ENCODE data around the gene CD101.
"Not testable (repeated sequence)": the region's sequence is repeated elsewhere in the genome, so short reads cannot be mapped to it uniquely, and the experiment has no call there.

Gene CD101

DNA sequence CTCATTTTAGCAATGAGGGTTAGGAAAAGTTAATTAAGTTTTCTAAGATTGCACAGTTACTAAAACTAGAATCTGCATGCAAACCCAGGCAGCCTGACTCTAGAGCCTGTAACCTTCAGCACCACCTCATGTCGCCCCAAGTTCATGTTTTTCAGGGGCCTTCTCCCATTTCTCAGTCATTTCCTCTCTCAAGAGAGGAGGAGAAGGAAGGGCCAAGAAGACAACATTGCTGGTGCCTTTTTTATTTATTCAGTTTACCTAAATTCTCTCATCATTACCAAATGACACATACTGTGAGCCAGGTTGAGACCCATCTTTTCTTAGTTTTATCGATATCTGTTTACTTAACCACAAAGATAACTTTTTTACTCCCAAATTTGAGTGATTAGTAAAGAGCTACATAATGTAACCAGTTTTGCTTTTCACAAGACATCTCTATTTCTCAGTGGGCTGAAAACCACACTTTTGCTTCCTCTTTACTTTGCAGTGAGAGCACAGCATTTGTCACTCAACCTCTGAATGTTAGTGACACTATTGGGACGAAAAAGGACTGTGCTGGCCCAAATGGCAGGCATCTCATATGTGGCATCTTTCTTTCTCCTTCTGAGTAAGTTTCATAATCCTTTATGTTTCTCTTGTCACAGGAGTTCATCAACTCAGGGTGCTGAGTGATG, at the start of gene CD101:
Gene CD101 (plus strand): TSS at position 507 of the 674 bp plus-strand sequence. CDS start 58 bp downstream, at position 565.
- DNase-seq (ENCODE audit: low spot score), result no peak

DNA sequence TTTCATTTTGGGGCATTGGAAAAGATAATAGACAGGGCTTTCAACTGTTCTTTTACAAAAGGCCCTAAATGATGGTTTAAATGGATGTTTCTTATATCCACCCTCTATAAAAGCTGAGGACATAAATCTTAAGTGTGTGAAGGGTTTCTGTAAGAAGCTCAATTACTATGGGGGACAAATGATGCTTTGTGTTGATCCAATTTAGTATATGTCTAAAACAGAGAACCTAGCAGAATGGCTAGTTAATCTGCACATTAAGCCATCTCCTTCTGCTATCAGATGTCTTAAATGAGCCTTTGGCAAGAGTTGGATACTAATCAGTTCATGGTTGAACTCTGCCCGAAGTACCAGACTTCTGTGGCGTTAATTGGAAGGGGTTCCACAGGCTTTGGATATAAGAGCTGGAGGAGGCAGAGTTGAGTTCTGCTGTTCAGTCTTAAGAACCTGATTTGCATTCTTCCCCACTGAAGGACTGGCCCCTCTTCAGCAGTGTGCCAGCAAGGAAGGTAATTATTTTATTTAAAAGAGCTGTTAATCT, 48.8 kb upstream of the CD101 start:
- no peak for DNase-seq (ENCODE audit: low spot score)

- no peak for DNase-seq (ENCODE audit: low spot score)
These were observed 47.1 kb upstream of the CD101 start for GRCh38 chr1:116954440-116954839.

DNA sequence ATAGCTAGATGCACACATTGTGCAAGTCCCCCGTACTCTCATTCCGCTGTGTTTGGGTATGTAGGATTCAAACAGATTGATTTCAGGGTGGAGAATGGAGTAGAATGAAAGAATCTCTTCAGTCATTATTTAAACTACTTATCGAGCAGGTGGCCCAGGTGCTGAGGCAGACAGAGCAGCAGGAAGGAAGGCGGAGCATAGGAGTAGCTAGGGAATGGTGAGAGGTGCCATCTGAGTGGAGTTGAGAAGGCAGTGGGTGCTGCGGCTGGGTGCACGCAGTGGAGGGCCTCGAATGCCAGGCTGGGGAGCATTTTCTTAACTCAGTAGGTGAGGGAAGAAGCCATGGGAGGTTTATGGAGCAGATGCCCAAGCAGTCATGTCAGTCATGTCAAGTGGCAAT, 45.2 kb upstream of the CD101 start:
- DNase-seq (ENCODE audit: low spot score), result no peak

DNA sequence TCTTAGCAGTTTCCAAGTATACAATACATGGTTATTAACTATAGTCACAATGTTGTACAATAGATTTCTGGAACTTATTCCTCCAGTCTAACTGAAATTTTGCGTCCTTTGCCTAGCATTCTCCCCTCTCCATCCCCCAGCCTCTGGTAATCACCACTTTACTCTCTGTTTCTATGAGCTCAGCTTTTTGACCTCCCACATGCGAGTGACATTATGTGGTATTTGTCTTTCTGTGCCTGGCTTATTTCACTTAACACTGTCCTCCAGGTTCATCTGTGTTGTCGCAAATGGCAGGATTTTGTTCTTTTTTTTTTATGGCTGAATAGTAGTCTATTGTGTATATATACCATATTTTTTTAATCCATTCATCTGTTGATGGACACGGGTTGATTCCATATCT, 43.9 kb upstream of the CD101 start:
- DNase-seq (ENCODE audit: low spot score), result no peak

GRCh38 chr1:116958110-116958509, 43.5 kb upstream of the CD101 start:
- no peak for DNase-seq (ENCODE audit: low spot score)

- no peak for DNase-seq (ENCODE audit: low spot score)
These were observed 42.6 kb upstream of the CD101 start for GRCh38 chr1:116958977-116959376.

- DNase-seq (ENCODE audit: low spot score), result no peak
These were observed 40.0 kb upstream of the CD101 start for GRCh38 chr1:116961606-116962005.

DNA sequence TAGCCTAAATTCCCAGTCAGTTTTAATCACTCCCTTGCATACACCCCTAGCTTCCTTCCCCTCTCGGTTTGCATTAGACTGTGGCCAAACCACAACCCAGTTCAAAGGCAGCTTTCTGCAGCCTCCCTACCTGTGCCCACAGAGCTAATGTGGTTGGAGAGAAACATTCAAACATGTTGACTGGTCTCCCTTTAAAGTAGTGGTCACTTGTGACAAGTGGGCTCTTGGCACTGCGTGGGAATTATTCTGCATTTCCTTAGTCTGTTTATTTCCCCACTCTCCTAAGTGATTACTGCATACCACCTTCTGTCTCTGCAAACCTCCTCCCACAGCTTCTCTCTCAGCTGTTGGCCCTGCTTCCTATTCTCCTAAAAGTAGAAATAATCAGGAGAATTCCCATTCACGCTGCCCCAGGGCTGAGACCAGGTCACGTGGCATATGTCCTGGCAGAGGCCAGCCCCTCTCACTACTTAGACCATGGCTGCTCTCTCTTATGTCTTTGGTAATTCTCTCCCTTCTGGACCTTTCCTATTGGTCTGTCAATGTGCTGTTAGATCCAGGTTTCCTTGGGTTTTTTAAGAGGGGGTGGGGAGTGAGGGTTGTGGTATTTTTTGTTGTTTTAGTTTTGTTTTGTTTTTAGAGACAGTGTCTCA, 38.4 kb upstream of the CD101 start:
- peak; percentile 10 for DNase-seq (ENCODE audit: low spot score)

DNA sequence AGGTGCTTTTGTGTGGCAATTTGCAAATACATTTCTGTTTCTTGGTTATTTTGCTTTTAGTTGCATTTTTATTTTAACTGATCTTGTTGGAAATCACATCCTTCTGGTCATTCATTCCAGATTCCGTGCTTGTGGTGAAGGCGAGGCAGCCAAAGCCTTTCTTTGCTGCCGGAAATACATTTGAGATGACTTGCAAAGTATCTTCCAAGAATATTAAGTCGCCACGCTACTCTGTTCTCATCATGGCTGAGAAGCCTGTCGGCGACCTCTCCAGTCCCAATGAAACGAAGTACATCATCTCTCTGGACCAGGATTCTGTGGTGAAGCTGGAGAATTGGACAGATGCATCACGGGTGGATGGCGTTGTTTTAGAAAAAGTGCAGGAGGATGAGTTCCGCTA, 34.8 kb upstream of the CD101 start:
- DNase-seq (ENCODE audit: low spot score), result no peak

GRCh38 chr1:116968724-116969123, 32.8 kb upstream of the CD101 start:
- DNase-seq (ENCODE audit: low spot score), result no peak

GRCh38 chr1:116971258-116971860, 30.2 kb upstream of the CD101 start:
- no peak for DNase-seq (ENCODE audit: low spot score)

DNA sequence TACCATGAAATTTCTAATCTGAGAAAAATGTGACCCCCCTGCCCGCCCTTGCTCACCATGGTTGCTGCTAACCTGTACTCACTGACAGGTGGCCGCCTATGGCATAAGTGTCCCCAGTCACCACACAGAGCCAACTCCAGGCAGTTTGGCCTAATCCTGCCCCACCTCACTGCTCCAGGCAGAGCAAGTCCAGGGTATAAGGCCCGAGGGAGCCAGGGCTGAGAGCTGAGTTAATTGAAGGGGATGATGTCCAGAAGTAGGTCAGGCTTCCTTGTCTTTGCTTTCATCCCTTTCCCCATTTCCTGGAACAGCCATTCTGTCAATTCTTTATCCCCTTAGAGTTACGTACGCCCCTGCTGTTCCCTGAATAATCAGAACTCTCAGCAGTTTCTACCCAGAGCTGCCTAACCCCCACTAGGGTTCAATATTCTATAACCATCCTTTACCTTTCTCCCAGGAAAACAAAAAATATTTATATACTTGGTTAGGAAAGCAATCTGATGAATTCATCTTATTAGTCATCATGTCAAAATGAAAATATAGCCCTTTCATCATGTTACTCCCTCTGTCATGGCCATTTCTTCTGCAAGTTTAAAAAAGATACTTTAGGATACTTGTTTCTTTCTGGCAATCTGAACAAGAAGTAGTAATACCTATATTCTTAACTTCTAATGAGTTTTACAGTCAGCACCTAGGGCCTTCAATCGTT, 29.4 kb upstream of the CD101 start:
- DNase-seq (ENCODE audit: low spot score), result no peak

DNA sequence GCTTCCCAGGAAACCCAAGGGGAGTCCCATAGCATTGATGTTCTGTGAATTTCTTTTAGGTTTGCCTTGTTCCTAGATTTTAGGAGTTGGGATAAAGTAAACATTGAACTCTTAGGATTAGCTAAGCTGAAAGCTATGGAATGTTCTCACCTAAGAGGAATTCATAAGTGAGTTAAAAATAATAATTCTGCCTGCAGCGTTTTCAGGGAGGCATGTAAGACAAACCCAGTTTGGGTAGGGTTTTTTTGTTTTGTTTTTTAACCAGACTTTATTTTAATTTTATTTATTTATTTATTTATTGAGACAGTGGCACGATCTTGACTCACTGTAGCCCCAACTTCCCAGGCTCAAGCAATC, 28.9 kb upstream of the CD101 start:
- no peak for DNase-seq (ENCODE audit: low spot score)

DNA sequence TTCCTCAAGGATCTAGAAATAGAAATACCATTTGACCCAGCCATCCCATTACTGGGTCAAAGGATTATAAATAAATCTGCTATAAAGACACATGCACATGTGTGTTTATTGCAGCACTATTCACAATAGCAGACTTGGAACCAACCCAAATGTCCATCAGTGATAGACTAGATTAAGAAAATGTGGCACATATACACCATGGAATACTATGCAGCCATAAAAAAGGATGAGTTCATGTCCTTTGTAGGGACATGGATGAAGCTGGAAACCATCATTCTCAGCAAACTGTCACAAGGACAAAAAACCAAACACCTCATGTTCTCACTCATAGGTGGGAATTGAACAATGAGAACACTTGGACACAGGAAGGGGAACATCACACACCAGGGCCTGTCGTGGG, 21.3 kb upstream of the CD101 start:
- not testable (repeated sequence) for DNase-seq (ENCODE audit: low spot score)

DNA sequence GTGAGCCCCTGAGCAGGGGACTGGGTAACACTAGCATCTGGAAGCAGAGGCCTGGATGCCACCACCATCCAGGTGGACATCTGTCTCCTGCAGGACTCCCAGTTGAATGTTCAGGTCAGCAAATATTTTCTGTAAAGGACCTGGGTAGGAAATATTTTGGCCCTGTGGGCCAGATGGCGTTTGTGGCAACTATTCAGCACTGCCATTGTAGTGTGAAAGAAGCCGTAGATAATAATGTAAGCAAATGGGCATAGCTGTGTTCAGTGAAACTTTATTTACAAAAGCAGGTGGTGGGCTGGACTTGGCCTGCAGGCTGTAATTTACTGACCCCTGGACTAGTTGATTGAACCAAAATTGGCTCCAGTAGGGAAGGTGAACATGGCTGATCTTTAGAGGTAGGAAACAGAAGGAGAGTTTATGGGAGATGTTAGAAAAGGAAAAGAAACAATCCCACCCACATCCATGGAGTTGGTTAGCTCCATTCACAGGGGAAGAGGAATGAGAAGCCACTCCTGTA, 20.0 kb upstream of the CD101 start:
- DNase-seq (ENCODE audit: low spot score), result no peak

DNA sequence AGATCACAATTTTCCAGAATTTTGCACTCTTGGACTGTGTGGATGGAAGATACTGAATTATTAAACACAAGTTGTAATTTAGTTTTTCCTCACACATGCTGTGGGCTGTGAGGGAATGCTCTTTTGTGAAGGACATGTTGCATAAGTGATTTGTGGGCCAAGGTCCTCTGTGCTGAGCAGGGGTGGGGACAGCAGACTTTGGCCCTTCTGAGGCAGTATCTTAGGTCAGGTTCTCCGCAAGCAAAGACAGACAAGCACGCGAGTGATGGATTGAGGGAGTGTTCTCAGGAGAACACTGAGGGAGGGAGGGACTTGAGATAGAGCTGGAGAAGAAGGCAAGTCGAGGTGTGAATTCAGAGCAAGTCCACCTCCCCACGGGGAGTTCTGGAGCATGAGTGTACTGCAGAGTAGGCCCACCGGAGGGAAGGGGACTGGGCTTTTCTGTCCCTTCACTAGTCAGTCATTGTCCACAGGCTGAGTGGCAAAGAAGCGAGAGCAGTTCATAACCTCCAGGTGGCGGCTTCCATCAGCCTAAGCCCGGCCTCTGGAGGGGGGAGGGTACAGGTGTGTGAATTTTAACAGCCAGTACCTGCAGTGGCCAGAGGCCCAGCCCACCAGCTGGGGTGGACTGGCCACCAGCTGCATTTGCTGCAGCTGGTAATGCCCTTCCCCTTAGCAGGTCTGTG, 19.1 kb upstream of the CD101 start:
- no peak for DNase-seq (ENCODE audit: low spot score)

DNA sequence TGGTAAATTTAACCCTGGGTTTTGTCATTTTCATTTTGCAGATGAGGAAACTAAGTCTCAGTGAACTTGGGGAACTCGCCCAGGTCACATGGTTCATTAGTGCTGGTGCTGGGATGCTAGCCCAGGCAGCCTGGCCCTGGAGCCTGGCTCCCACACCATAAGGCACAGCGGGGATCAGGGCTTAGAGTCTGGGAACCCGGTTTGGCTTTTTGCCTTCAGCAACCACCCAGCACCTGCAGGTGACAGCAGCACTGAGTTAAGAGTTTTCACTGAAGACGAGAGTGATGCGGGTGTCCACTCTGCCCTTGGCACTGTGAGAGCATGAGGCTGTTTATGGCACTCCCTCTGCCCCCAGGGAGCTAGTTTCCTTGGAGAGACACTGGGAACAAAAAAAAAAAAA, 18.4 kb upstream of the CD101 start:
- DNase-seq (ENCODE audit: low spot score), result no peak

DNA sequence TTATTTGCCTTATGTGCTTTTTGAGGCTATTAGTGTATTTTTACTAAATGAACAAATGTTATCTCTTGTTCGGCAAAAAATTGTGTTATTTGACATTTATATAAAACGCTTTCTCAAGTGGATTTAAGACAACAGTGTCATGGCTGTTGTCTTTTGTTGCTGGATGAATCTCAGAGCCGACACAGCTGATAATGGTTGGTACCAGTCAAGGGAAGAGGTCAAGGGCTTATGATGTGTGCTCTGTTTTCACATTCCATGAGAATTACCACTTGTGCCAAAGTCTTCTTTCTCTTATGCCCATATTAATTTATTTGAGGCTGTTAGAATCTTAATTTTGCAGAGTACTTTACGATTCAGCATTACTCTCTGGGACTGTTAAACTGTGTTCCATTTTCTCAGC, 17.9 kb upstream of the CD101 start:
- no peak for DNase-seq (ENCODE audit: low spot score)

GRCh38 chr1:116984406-116985160, 17.0 kb upstream of the CD101 start:
- no peak for DNase-seq (ENCODE audit: low spot score)

Measured in CD4-positive, alpha-beta T cell treated with Interleukin-6 at 100 ng/mL for 8 hours (primary cell).